Fibroblast of lung (primary cell): ENCODE data around the gene ITPK1. TPM values are rescaled to one million over a fixed set of nuclear protein-coding genes. Genes with fewer than 3 reads are reported as not detected.

Source experiments
- DNase-seq, 2 donors: peaks; one replicate each; pipeline versions ENCODE4 v3.0.0 to v3.0.0-alpha.2; 2010; ENCODE audit warnings: low read depth in 2 of 2
- H2AFZ ChIP-seq: 2 replicates; pipeline ENCODE4 v1.5.1; 2012; ENCODE audit warnings: low read length, control low read depth, inconsistent platforms
- H3K27ac ChIP-seq: 2 replicates; pipeline ENCODE4 v1.5.1; 2011; ENCODE audit warnings: low read length, control low read depth; ENCODE audit not compliant: insufficient read depth
- H3K27me3 ChIP-seq: 2 replicates; pipeline ENCODE4 v1.5.1; 2011; ENCODE audit warnings: mild to moderate bottlenecking, low read length; ENCODE audit not compliant: control insufficient read depth, insufficient read depth
- H3K36me3 ChIP-seq: 2 replicates; pipeline ENCODE4 v1.5.1; 2011; ENCODE audit warnings: low read length; ENCODE audit not compliant: control insufficient read depth, insufficient read depth
- H3K4me1 ChIP-seq: 2 replicates; pipeline ENCODE4 v1.5.1; 2011; ENCODE audit warnings: low read length; ENCODE audit not compliant: control insufficient read depth, insufficient read depth; ENCODE audit errors: extremely low read depth
- H3K4me2 ChIP-seq: 2 replicates; pipeline ENCODE4 v1.5.1; 2011; ENCODE audit warnings: low read length, control low read depth; ENCODE audit not compliant: insufficient read depth; ENCODE audit errors: extremely low read depth
- H3K4me3 ChIP-seq, 4 experiments: fragments of 200-600 bp in 1 of 4; sonication (generic) in 1 of 4; replicated peaks in 1 of 4; 2 replicates each; pipeline ENCODE4 v1.5.1; 2011 to 2016; ENCODE audit warnings: low read length in 4 of 4, low read depth in 3 of 4, mild to moderate bottlenecking in 3 of 4, control low read depth in 2 of 4, inconsistent platforms in 1 of 4, mixed read lengths in 1 of 4; ENCODE audit not compliant: insufficient read depth in 1 of 4; ENCODE audit errors: control extremely low read depth in 1 of 4
- H3K79me2 ChIP-seq: 2 replicates; pipeline ENCODE4 v1.5.1; 2012; ENCODE audit warnings: mild to moderate bottlenecking, low read length, inconsistent platforms; ENCODE audit not compliant: control insufficient read depth, insufficient read depth
- H3K9ac ChIP-seq: 2 replicates; pipeline ENCODE4 v1.5.1; 2011; ENCODE audit warnings: mild to moderate bottlenecking, low read length, control low read depth; ENCODE audit not compliant: insufficient read depth
- H3K9me3 ChIP-seq: 2 replicates; pipeline ENCODE4 v1.5.1; 2012; ENCODE audit warnings: low read depth, low read length; ENCODE audit not compliant: control insufficient read depth, insufficient read depth
- H4K20me1 ChIP-seq: 2 replicates; pipeline ENCODE4 v1.5.1; 2011; ENCODE audit warnings: low read length; ENCODE audit not compliant: control insufficient read depth, insufficient read depth; ENCODE audit errors: extremely low read depth
- EZH2 ChIP-seq: IDR thresholded peaks from 2 replicates; pipeline ENCODE4 v1.5.1; 2012; ENCODE audit warnings: low read length, control low read depth, mild to moderate bottlenecking; ENCODE audit errors: missing control alignments
- polyA plus RNA-seq, 2 donors: library from polyadenylated mRNA; depleted of rRNA in 1 of 2; stranded (reverse) in 1 of 2; unstranded in 1 of 2; fragments of >200 nt; gene quantifications; 2 replicates each; pipeline ENCODE4 v1.2.1, GENCODE V29; 2011 to 2012; ENCODE audit warnings: missing spikeins in 1 of 2
- total RNA-seq: library from RNA; depleted of rRNA; stranded (reverse); fragments of >200 nt; gene quantifications from 2 replicates; pipeline ENCODE4 v1.2.1, GENCODE V29; 2014
- TF ChIP-seq, protein P1 (sequence below), 2 donors: IDR thresholded peaks in 1 of 2; conservative IDR thresholded peaks in 1 of 2; 1 replicate in 1 of 2; 2 replicates in 1 of 2; pipeline ENCODE4 v1.5.1; 2011 to 2012; ENCODE audit warnings: low read length in 2 of 2, control low read depth in 1 of 2, inconsistent platforms in 1 of 2, low read depth in 1 of 2, mild to moderate bottlenecking in 1 of 2

ITPK1 gene
- total and polyA plus RNA-seq, 2 donors (not counting 1 experiment from before 2014, with no cell fraction given) = 9.2 to 23.1 TPM

GRCh38 chr14:93075891-93076290 lies 39.8 kb downstream of the ITPK1 start:
- DNase-seq = no peak
- Histone ChIP-seq H3K9me3 (no peaks in the 10 kb centered on the region), H3K9ac (no peak overlapping the region), H2AFZ (no peak overlapping the region), H3K4me3 (no peak overlapping the region), H4K20me1 (no peaks in the 10 kb centered on the region), H3K4me2 (no peak overlapping the region), H3K79me2 (no peaks in the 10 kb centered on the region), H3K4me1 (peaks cover 7% of the 10 kb centered on the region), H3K27ac (no peak overlapping the region), H3K36me3 (no peaks in the 10 kb centered on the region), H3K27me3 (no peaks in the 10 kb centered on the region)
- TF ChIP-seq, protein P1, sequence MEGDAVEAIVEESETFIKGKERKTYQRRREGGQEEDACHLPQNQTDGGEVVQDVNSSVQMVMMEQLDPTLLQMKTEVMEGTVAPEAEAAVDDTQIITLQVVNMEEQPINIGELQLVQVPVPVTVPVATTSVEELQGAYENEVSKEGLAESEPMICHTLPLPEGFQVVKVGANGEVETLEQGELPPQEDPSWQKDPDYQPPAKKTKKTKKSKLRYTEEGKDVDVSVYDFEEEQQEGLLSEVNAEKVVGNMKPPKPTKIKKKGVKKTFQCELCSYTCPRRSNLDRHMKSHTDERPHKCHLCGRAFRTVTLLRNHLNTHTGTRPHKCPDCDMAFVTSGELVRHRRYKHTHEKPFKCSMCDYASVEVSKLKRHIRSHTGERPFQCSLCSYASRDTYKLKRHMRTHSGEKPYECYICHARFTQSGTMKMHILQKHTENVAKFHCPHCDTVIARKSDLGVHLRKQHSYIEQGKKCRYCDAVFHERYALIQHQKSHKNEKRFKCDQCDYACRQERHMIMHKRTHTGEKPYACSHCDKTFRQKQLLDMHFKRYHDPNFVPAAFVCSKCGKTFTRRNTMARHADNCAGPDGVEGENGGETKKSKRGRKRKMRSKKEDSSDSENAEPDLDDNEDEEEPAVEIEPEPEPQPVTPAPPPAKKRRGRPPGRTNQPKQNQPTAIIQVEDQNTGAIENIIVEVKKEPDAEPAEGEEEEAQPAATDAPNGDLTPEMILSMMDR (conservative IDR thresholded peaks at IDR 0.05 in 1 of 2, IDR thresholded peaks at IDR 0.05 in 1 of 2; ENCODE audit: low read depth in 1 of 2, low read length in 2 of 2) = no peak
- no peak for TF ChIP-seq EZH2

DNA sequence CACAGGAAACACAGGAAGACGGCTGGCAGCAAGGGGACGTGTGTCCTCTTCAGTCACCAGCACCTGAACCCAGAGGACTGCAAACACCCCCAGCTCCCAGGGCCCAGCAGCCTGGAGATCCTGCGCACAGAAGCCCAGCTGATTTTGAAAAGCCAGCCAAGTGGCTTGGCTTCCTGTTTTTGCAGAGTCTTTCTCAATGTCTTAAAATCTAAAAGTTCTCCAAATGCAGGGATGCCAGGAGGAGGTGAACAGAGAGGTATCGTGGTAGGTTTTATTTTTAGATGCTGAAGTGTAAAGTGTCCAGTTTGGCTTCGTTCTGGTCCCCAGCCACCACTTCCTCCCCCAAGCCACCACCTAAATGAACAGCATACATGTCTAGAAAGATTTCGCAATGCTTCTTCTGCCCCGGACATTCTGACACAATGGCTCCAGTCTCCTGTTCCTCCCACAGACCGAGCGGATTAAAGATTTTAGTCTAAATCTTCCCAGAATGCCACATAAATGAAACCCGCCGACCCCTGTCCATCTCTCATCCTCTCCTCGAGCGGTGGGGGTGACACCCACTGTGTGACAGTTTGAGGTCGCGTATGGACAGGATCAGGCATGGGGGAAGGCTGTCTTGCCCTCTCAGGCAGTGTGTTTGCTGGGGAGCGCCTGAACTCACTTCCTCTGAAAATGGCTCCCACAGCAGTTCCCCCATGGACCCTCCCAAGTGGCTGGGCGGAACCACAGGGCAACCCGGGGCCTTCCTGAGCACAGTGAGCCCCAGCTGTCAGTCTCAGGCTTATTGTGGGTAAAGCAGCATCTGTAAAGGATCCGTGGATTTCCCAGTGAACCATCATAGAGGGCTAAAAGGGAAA lies 41.6 kb downstream of the ITPK1 start:
- Histone ChIP-seq H3K27ac (peak overlapping the region; percentile 25), H3K9me3 (no peaks in the 10 kb centered on the region), H3K27me3 (no peaks in the 10 kb centered on the region), H3K4me1 (peaks cover 7% of the 10 kb centered on the region), H3K79me2 (no peaks in the 10 kb centered on the region), H4K20me1 (no peaks in the 10 kb centered on the region), H3K9ac (no peak overlapping the region), H3K4me3 (no peak overlapping the region), H3K4me2 (peak overlapping the region; percentile 19), H2AFZ (peak overlapping the region; percentile 72), H3K36me3 (no peaks in the 10 kb centered on the region)
- TF ChIP-seq EZH2 = no peak
- TF ChIP-seq, protein P1 (conservative IDR thresholded peaks at IDR 0.05 in 1 of 2, IDR thresholded peaks at IDR 0.05 in 1 of 2; ENCODE audit: low read depth in 1 of 2, low read length in 2 of 2) = no peak
- DNase-seq = peak; percentile 37 to 43

GRCh38 chr14:93073358-93073707 lies 42.4 kb downstream of the ITPK1 start:
- Histone ChIP-seq H2AFZ (no peak overlapping the region), H4K20me1 (no peaks in the 10 kb centered on the region), H3K4me2 (no peak overlapping the region), H3K79me2 (no peaks in the 10 kb centered on the region), H3K4me1 (peaks cover 7% of the 10 kb centered on the region), H3K9ac (no peak overlapping the region), H3K27ac (no peak overlapping the region), H3K4me3 (no peak overlapping the region), H3K27me3 (no peaks in the 10 kb centered on the region), H3K36me3 (no peaks in the 10 kb centered on the region), H3K9me3 (no peaks in the 10 kb centered on the region)
- TF ChIP-seq, protein P1 (conservative IDR thresholded peaks at IDR 0.05 in 1 of 2, IDR thresholded peaks at IDR 0.05 in 1 of 2; ENCODE audit: low read depth in 1 of 2, low read length in 2 of 2) = no peak
- TF ChIP-seq EZH2 = no peak
- DNase-seq = no peak
